ENCODE results near the gene KDSR. TPM values are rescaled to one million over a fixed set of nuclear protein-coding genes. Genes with fewer than 3 reads are reported as not detected.

Gene KDSR
- total and polyA plus RNA-seq, 2 donors (not counting 1 experiment from before 2014, with no cell fraction given) = 6.4 to 21.1 TPM

- no peak overlapping the region for H3K27ac Mint-ChIP-seq
- no peak overlapping the region for H3K4me2 ChIP-seq (replicated peaks; ENCODE audit: low read depth, low read length, poor library complexity, severe bottlenecking)
- no peaks in the 10 kb centered on the region for H3K4me1 Mint-ChIP-seq
- H3K27me3 Mint-ChIP-seq = no peaks in the 10 kb centered on the region
- peaks cover 15 to 77% of the 10 kb centered on the region in 2 experiments for H3K36me3 ChIP-seq (replicated peaks in 1 of 2; ENCODE audit: control extremely low read depth in 1 of 2, control insufficient read depth in 1 of 2, extremely low read depth in 1 of 2, insufficient read depth in 2 of 2, low read length in 1 of 2)
- H3K4me3 Mint-ChIP-seq = no peak overlapping the region
- ATAC-seq (ENCODE audit: low read depth) (no peak), DNase-seq (no peak)
- H3K27me3 ChIP-seq (replicated peaks in 1 of 4; ENCODE audit: control extremely low read depth in 1 of 4, control insufficient read depth in 3 of 4, insufficient read depth in 4 of 4, low read length in 3 of 4) = no peaks in the 10 kb centered on the region
- no peak overlapping the region for H3K4me3 ChIP-seq (ENCODE audit: control extremely low read depth in 1 of 5, extremely low read depth in 1 of 5, insufficient read depth in 1 of 5, low read depth in 2 of 5, low read length in 4 of 5)
- H3K9ac ChIP-seq (ENCODE audit: low read length) = no peak overlapping the region
- no peak overlapping the region for H2AFZ ChIP-seq (ENCODE audit: insufficient read depth, low read depth, low read length, poor library complexity, severe bottlenecking)
- WGBS (ENCODE audit: insufficient coverage) = no CpG with 5 or more reads among the region's 1 CpG
- H3K9me3 Mint-ChIP-seq (ENCODE audit: insufficient read depth) = no peaks in the 10 kb centered on the region
- no peak overlapping the region for H3K27ac ChIP-seq (ENCODE audit: low read length in 2 of 2)
- no peaks in the 10 kb centered on the region for H3K4me1 ChIP-seq (ENCODE audit: control insufficient read depth in 2 of 2, insufficient read depth in 2 of 2, low read length in 2 of 2)
- no peaks in the 10 kb centered on the region for H3K9me3 ChIP-seq (ENCODE audit: control extremely low read depth in 1 of 3, control insufficient read depth in 2 of 3, insufficient read depth in 1 of 3, low read length in 2 of 3)
- H3K79me2 ChIP-seq (ENCODE audit: control insufficient read depth, insufficient read depth, low read length) = peaks cover 5% of the 10 kb centered on the region
- ChIA-PET POLR2A (no interaction called here), CTCF (no interaction called here)
- intact Hi-C loops (cut with micrococcal nuclease) = no loop called here
- TF ChIP-seq, protein P1, sequence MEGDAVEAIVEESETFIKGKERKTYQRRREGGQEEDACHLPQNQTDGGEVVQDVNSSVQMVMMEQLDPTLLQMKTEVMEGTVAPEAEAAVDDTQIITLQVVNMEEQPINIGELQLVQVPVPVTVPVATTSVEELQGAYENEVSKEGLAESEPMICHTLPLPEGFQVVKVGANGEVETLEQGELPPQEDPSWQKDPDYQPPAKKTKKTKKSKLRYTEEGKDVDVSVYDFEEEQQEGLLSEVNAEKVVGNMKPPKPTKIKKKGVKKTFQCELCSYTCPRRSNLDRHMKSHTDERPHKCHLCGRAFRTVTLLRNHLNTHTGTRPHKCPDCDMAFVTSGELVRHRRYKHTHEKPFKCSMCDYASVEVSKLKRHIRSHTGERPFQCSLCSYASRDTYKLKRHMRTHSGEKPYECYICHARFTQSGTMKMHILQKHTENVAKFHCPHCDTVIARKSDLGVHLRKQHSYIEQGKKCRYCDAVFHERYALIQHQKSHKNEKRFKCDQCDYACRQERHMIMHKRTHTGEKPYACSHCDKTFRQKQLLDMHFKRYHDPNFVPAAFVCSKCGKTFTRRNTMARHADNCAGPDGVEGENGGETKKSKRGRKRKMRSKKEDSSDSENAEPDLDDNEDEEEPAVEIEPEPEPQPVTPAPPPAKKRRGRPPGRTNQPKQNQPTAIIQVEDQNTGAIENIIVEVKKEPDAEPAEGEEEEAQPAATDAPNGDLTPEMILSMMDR (IDR thresholded peaks at IDR 0.05) = no peak
- no peak for TF ChIP-seq EZH2 (IDR thresholded peaks at IDR 0.05; ENCODE audit: borderline replicate concordance, insufficient read depth, low read depth, low read length, poor library complexity, severe bottlenecking)
- peaks cover 2% of the 10 kb centered on the region for H4K20me1 ChIP-seq (ENCODE audit: control insufficient read depth, insufficient read depth, low read length, poor library complexity, severe bottlenecking)
Measured at GRCh38 chr18:63397349-63397748, 30.3 kb upstream of the KDSR start.

GRCh38 chr18:63395503-63395902 is 28.5 kb upstream of the KDSR start:
- H3K36me3 ChIP-seq (replicated peaks in 1 of 2; ENCODE audit: control extremely low read depth in 1 of 2, control insufficient read depth in 1 of 2, extremely low read depth in 1 of 2, insufficient read depth in 2 of 2, low read length in 1 of 2) = peaks cover 16 to 76% of the 10 kb centered on the region in 2 experiments
- H3K4me1 ChIP-seq (ENCODE audit: control insufficient read depth in 2 of 2, insufficient read depth in 2 of 2, low read length in 2 of 2) = no peaks in the 10 kb centered on the region
- ChIA-PET POLR2A (no interaction called here), CTCF (interaction anchor here (1.1 to 1.5 kb wide), 2 partner anchors 15 to 44 kb away, joined by 3 to 4 read pairs; no protein-coding TSS in a partner anchor)
- intact Hi-C loops (cut with micrococcal nuclease) = no loop called here
- no peaks in the 10 kb centered on the region for H4K20me1 ChIP-seq (ENCODE audit: control insufficient read depth, insufficient read depth, low read length, poor library complexity, severe bottlenecking)
- no peak overlapping the region for H3K27ac ChIP-seq (ENCODE audit: low read length in 2 of 2)
- no peak overlapping the region for H3K4me2 ChIP-seq (replicated peaks; ENCODE audit: low read depth, low read length, poor library complexity, severe bottlenecking)
- H3K9ac ChIP-seq (ENCODE audit: low read length) = no peak overlapping the region
- no peaks in the 10 kb centered on the region for H3K79me2 ChIP-seq (ENCODE audit: control insufficient read depth, insufficient read depth, low read length)
- H3K27me3 ChIP-seq (replicated peaks in 1 of 4; ENCODE audit: control extremely low read depth in 1 of 4, control insufficient read depth in 3 of 4, insufficient read depth in 4 of 4, low read length in 3 of 4) = no peaks in the 10 kb centered on the region
- no peak overlapping the region for H3K4me3 ChIP-seq (ENCODE audit: control extremely low read depth in 1 of 5, extremely low read depth in 1 of 5, insufficient read depth in 1 of 5, low read depth in 2 of 5, low read length in 4 of 5)
- no peak for TF ChIP-seq EZH2 (IDR thresholded peaks at IDR 0.05; ENCODE audit: borderline replicate concordance, insufficient read depth, low read depth, low read length, poor library complexity, severe bottlenecking)
- TF ChIP-seq, protein P1 (IDR thresholded peaks at IDR 0.05) = no peak
- no peak overlapping the region for H2AFZ ChIP-seq (ENCODE audit: insufficient read depth, low read depth, low read length, poor library complexity, severe bottlenecking)
- no peak overlapping the region for H3K27ac Mint-ChIP-seq
- DNase-seq (no peak), ATAC-seq (ENCODE audit: low read depth) (no peak)
- WGBS (ENCODE audit: insufficient coverage) = no CpG with 5 or more reads among the region's 1 CpG
- H3K4me3 Mint-ChIP-seq = no peak overlapping the region
- no peaks in the 10 kb centered on the region for H3K9me3 Mint-ChIP-seq (ENCODE audit: insufficient read depth)
- no peaks in the 10 kb centered on the region for H3K9me3 ChIP-seq (ENCODE audit: control extremely low read depth in 1 of 3, control insufficient read depth in 2 of 3, insufficient read depth in 1 of 3, low read length in 2 of 3)
- H3K4me1 Mint-ChIP-seq = no peaks in the 10 kb centered on the region
- no peaks in the 10 kb centered on the region for H3K27me3 Mint-ChIP-seq

Measured in B cell (primary cell).